Nephron (organoid): Measurements from ENCODE around the gene ACACB.
A peak's percentile ranks its signal among the peaks of the same experiment; 100 is the strongest.

Experiments used
- H3K27ac Mint-ChIP-seq, 3 experiments: 2 replicates each; pipeline ENCODE4 v1.8.0; 2020; ENCODE audit warnings: mixed read lengths in 3 of 3, mild to moderate bottlenecking in 2 of 3, moderate library complexity in 1 of 3
- H3K27me3 Mint-ChIP-seq: 2 replicates; pipeline ENCODE4 v1.8.0; 2021; ENCODE audit warnings: low read depth, mild to moderate bottlenecking, moderate library complexity, mixed read lengths
- H3K36me3 Mint-ChIP-seq: 2 replicates; pipeline ENCODE4 v1.8.0; 2020; ENCODE audit warnings: low read depth, mixed read lengths
- H3K4me1 Mint-ChIP-seq: 2 replicates; pipeline ENCODE4 v1.8.0; 2020; ENCODE audit warnings: mixed read lengths
- H3K4me3 Mint-ChIP-seq, 3 experiments: 2 replicates each; pipeline ENCODE4 v1.8.0; 2020; ENCODE audit warnings: mild to moderate bottlenecking in 3 of 3, mixed read lengths in 3 of 3, moderate library complexity in 2 of 3
- H3K9me3 Mint-ChIP-seq: 2 replicates; pipeline ENCODE4 v1.8.0; 2020; ENCODE audit warnings: mixed read lengths
- TF ChIP-seq, protein P1 (sequence below), 3 experiments: fragments of 200-600 bp; sonication (generic); IDR thresholded peaks; one replicate each; pipeline ENCODE4 v1.5.0; 2021; ENCODE audit warnings: antibody characterized with exemption in 3 of 3; ENCODE audit not compliant: unreplicated experiment in 3 of 3

Gene ACACB

DNA sequence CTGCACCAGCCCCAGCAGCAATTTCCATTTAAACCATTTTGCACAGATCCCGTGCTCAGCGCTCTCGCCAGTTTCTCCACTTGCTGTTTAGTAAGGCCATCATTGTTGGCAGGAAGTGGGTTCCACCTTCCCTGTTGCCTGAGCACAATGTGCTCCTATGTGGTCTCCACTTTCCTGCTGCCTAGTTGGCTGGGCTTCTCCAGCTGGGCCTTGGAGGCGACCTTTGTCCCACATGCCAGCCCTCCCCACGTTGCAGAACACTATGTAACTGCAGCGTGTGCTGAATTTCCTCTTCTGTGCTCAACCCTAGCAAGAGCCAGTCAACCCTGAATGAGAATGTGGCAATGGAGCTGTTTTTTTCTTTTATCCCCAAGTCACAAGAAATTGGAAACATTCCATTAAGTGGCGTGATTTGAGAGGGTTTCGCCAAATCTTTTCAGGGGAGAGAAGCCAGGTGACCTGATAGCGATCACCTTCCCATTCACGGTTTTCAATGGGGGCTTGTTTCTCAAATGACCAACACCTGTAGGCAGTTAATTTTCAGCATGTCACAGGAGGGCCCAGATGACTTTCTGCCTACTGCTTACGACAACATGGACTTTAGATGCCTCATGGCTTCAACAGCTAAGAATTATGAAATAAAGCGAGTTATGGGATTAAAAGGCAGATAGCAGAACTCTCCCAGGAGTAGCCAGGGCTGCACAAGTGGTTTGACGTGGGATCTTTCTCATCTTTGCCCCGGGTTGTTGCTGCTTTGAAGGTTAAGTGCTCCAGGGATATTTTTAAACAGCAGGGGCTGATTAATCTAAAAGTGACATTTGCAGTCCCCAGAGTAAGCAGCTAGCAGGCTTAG, at the start of gene ACACB:
TSS of gene ACACB (plus strand) at position 830 of the 853 bp plus-strand sequence. CDS start 22,819 bp downstream, outside the sequence.
- H3K9me3 Mint-ChIP-seq, result no peaks in the 10 kb centered on the region
- TF ChIP-seq, protein P1, sequence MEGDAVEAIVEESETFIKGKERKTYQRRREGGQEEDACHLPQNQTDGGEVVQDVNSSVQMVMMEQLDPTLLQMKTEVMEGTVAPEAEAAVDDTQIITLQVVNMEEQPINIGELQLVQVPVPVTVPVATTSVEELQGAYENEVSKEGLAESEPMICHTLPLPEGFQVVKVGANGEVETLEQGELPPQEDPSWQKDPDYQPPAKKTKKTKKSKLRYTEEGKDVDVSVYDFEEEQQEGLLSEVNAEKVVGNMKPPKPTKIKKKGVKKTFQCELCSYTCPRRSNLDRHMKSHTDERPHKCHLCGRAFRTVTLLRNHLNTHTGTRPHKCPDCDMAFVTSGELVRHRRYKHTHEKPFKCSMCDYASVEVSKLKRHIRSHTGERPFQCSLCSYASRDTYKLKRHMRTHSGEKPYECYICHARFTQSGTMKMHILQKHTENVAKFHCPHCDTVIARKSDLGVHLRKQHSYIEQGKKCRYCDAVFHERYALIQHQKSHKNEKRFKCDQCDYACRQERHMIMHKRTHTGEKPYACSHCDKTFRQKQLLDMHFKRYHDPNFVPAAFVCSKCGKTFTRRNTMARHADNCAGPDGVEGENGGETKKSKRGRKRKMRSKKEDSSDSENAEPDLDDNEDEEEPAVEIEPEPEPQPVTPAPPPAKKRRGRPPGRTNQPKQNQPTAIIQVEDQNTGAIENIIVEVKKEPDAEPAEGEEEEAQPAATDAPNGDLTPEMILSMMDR (IDR thresholded peaks at IDR 0.05; ENCODE audit: unreplicated experiment in 3 of 3), result no peak
- peaks cover 42% of the 10 kb centered on the region for H3K4me1 Mint-ChIP-seq
- H3K27ac Mint-ChIP-seq, result peak within 1 kb of the TSS; percentile 78 to 93 (median 92)
- H3K27me3 Mint-ChIP-seq, result no peaks in the 10 kb centered on the region
- no peaks in the 10 kb centered on the region for H3K36me3 Mint-ChIP-seq
- H3K4me3 Mint-ChIP-seq, result peak within 1 kb of the TSS; percentile 45 to 64 (median 59)

DNA sequence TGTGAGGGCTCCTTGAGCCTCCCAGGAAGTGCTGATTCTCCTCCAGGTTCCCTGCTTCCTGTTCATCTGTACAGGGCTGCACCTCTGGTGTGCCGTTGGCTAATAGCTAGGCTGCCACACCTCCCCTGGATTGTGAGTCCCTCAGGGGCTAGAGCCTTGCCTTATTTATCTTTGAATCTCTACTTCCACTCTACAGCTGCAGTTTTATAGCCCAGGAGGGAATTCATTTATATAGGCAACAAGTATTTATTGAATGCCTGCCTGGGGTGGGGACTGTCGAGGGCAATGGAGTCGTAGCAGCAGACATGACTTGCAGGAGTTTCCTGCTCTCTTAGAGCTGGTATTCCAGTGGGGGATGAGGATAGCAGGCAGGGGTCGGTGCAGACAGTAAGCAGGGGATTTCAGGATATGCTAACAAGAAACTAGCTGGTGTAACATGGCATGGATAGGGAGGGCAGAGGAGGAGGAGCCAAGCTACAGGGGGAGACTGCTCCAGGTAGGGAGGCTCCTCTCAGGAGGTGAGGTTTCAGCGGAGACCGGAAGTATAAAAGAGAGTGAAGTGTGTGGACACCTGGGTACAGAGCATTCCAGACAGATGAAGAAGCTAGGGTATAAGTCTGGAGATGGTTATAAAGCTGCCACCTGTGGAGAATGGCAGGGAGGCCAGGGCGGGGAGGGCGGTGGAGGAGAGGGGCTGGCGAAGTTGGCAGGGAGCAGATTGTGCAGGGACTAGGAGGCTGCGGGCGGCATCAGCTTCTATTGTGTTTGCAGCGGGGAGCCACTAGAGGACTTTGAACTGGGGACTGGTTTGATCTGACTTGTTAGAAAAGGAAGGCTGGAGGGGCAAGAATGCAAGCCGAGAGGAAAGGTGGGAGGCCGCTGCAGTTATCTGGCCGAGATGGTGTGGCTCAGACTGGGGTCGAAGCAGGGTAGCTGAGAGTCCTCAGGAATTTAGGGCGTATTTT, 46.8 kb upstream of the ACACB start:
- Mint-ChIP-seq H3K27me3 (no peaks in the 10 kb centered on the region), H3K4me3 (peak overlapping the region in 2 of 3 experiments; percentile 9 to 30), H3K27ac (peak overlapping the region; percentile 71 to 84 (median 81)), H3K36me3 (peaks cover 77% of the 10 kb centered on the region), H3K4me1 (no peaks in the 10 kb centered on the region), H3K9me3 (no peaks in the 10 kb centered on the region)
- TF ChIP-seq, protein P1 (IDR thresholded peaks at IDR 0.05; ENCODE audit: unreplicated experiment in 3 of 3), result no peak

GRCh38 chr12:109074866-109075265, 41.5 kb upstream of the ACACB start:
- Mint-ChIP-seq H3K36me3 (peaks cover 88% of the 10 kb centered on the region), H3K4me1 (no peaks in the 10 kb centered on the region), H3K27me3 (no peaks in the 10 kb centered on the region), H3K27ac (no peak overlapping the region), H3K9me3 (peaks cover 7% of the 10 kb centered on the region), H3K4me3 (no peak overlapping the region)
- TF ChIP-seq, protein P1 (IDR thresholded peaks at IDR 0.05; ENCODE audit: unreplicated experiment in 3 of 3), result no peak

- H3K27me3 Mint-ChIP-seq, result no peaks in the 10 kb centered on the region
Measured at GRCh38 chr12:109082751-109083150, 33.6 kb upstream of the ACACB start.

GRCh38 chr12:109084425-109084824, 32.0 kb upstream of the ACACB start:
- TF ChIP-seq, protein P1 (IDR thresholded peaks at IDR 0.05; ENCODE audit: unreplicated experiment in 3 of 3), result no peak
- Mint-ChIP-seq H3K4me1 (no peaks in the 10 kb centered on the region), H3K4me3 (no peak overlapping the region), H3K9me3 (peaks cover 3% of the 10 kb centered on the region), H3K27ac (no peak overlapping the region), H3K36me3 (peaks cover 68% of the 10 kb centered on the region), H3K27me3 (no peaks in the 10 kb centered on the region)

More at GRCh38 chr12:109082751-109083150, 33.6 kb upstream of the ACACB start:
- peaks cover 7% of the 10 kb centered on the region for H3K9me3 Mint-ChIP-seq
- H3K4me1 Mint-ChIP-seq, result no peaks in the 10 kb centered on the region
- TF ChIP-seq, protein P1 (IDR thresholded peaks at IDR 0.05; ENCODE audit: unreplicated experiment in 3 of 3), result no peak
- peaks cover 78% of the 10 kb centered on the region for H3K36me3 Mint-ChIP-seq
- H3K27ac Mint-ChIP-seq, result no peak overlapping the region
- no peak overlapping the region for H3K4me3 Mint-ChIP-seq
